Tibial artery (tissue), 4 donors: ENCODE results near the gene HDAC4.

Source experiments
- DNase-seq, 2 donors: peaks; one replicate each; pipeline ENCODE4 v3.0.0-alpha.2; 2019
- H3K27ac ChIP-seq, 2 donors: fragments of 200-600 bp; sonication (generic) in 1 of 2; 1 replicate in 1 of 2; 2 replicates in 1 of 2; pipeline ENCODE4 v1.5.1; 2018 to 2019; ENCODE audit warnings: mild to moderate bottlenecking in 1 of 2
- H3K27me3 ChIP-seq, 2 donors: fragments of 200-600 bp; sonication (generic) in 1 of 2; one replicate each; pipeline versions ENCODE4 v1.5.1 to v1.6.0; 2016 to 2019
- H3K36me3 ChIP-seq, 3 donors: fragments of 200-600 bp; sonication (generic) in 2 of 3; one replicate each; pipeline ENCODE4 v1.5.1; 2016 to 2019; ENCODE audit warnings: mild to moderate bottlenecking in 2 of 3
- H3K4me1 ChIP-seq, 4 donors: fragments of 200-600 bp; sonication (generic) in 2 of 4; 1 replicate in 3 of 4; 2 replicates in 1 of 4; pipeline ENCODE4 v1.5.1; 2016 to 2019
- H3K4me3 ChIP-seq, 2 donors: fragments of 200-600 bp; sonication (generic) in 1 of 2; 1 replicate in 1 of 2; 2 replicates in 1 of 2; pipeline ENCODE4 v1.5.1; 2018 to 2019; ENCODE audit warnings: mild to moderate bottlenecking in 2 of 2
- H3K9me3 ChIP-seq, 3 donors: fragments of 200-600 bp; sonication (generic) in 1 of 3; one replicate each; pipeline ENCODE4 v1.5.1; 2016 to 2019
- CTCF ChIP-seq, 2 experiments: fragments of 200-600 bp in 1 of 2; fragments of 450-650 bp in 1 of 2; IDR thresholded peaks; one replicate each; pipeline ENCODE4 v1.5.1; 2017 to 2019; ENCODE audit warnings: antibody characterized with exemption in 2 of 2, mild to moderate bottlenecking in 1 of 2, moderate library complexity in 1 of 2
- intact Hi-C: fragments of 100-400 bp; cut with DNase I; formaldehyde crosslinking; loops from one replicate; pipeline ENCODE4 v1.15.0; 2023; ENCODE audit warnings: low total_unique reads

HDAC4 gene

DNA sequence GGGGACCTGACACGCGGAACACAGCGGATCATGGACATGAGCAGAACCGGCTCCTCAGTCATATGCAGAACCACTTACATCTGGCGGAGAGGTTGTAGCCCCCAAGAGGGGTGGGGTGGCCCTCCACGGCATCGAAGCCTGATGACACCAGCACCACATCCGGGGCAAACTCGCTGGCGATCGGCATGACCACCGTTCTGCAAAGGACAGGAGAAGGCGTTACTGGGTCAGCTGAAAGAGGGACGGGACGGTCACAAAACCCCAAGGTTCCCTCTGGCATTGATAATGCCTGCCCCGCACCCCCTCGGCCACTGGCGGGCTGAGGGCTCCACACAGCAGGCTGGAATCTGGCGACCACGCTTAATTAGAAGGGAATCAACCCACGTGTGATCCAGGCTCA lies 332.4 kb downstream of the HDAC4 start:
- Histone ChIP-seq H3K36me3 (peaks cover 38 to 89% (median 69%) of the 10 kb centered on the region in 3 donors), H3K4me3 (no peak overlapping the region), H3K9me3 (no peaks in the 10 kb centered on the region), H3K27ac (no peak overlapping the region), H3K27me3 (no peaks in the 10 kb centered on the region), H3K4me1 (no peaks in the 10 kb centered on the region)
- TF ChIP-seq CTCF (IDR thresholded peaks at IDR 0.05) = no peak
- no peak for DNase-seq
- intact Hi-C loops = no loop called here

DNA sequence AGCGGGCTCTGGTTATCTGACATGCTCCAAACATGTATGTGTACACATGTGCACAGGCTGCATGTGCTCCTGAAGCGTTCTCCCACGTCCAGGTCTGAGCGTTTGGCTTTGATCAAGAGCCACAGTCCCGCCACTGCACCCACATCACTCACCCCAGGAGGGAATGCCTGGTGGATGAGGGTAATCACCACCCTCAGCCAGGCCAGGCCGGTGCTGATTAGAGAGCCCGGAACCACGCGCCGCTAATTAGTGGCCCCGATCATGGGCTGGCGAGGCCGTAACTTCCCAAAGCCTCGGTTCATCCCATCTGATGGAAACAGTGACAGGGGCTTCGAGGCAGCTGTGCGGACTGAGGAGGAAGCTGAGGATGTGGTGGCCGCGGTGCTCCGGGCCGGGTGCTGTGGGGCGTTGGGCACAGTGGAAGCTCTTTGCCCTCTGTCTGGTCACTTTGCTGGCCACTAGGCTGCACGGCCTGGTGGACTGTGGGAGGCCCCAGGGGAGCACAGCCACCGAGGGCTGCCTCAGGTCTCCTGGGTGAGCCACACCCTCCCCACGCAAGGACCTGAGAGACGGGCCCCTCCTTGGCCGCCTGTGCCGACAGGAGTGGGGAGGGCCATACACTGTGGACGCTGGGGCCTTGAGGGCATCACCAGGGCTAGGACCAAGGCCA lies 333.5 kb downstream of the HDAC4 start:
- peaks cover 38 to 88% (median 63%) of the 10 kb centered on the region in 3 donors for H3K36me3 ChIP-seq

DNA sequence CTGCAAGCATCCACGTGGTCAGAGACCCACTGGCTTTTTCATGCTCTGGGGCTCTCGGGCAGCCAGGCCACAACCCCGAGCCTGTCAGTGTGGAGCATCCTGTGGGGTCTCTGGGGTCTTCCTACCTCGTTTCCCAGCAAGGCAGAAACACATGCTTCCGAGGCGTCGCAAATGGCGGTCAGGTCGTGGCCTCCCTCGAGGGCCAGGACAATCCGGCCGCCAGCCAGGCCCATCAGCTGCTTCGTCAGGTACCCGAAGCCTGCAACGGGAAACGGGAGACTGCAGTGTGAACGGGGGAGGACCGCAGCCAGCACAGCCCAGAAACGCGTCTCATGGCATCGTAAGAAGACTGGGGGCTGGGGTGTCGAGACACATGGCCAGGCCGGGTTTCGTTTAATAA lies 334.2 kb downstream of the HDAC4 start:
- no peaks in the 10 kb centered on the region for H3K4me1 ChIP-seq
- H3K36me3 ChIP-seq = peaks cover 30 to 89% (median 60%) of the 10 kb centered on the region in 3 donors
- TF ChIP-seq CTCF (IDR thresholded peaks at IDR 0.05) = no peak
- H3K27me3 ChIP-seq = no peaks in the 10 kb centered on the region
- intact Hi-C loops = no loop called here
- DNase-seq = no peak
- no peak overlapping the region for H3K27ac ChIP-seq
- H3K4me3 ChIP-seq = no peak overlapping the region
- H3K9me3 ChIP-seq = no peaks in the 10 kb centered on the region

More for the DNA sequence above, 333.5 kb downstream of the HDAC4 start:
- TF ChIP-seq CTCF (IDR thresholded peaks at IDR 0.05) = no peak
- Histone ChIP-seq H3K27me3 (no peaks in the 10 kb centered on the region), H3K4me1 (no peaks in the 10 kb centered on the region), H3K9me3 (no peaks in the 10 kb centered on the region), H3K4me3 (no peak overlapping the region), H3K27ac (no peak overlapping the region)
- DNase-seq = no peak
- intact Hi-C loops = no loop called here

DNA sequence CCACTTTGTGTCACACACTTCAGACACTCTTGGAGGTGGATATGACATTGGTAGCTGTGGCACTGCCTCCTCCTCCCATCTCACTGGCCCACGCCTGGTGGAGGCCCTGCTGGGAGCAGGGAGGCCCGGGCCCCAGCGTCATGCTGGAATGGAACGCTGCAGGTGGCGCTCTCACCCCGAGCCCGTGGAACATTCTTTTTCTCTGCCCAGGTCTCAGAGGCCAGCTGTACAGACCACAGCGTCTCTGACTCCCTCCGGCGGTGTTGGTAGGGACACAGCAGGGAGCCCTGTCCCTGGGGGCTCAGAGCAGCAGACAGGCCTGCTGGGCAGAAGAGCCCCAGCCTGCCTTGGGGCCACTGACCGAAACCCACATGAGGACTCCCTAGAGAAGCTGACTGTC lies 334.9 kb downstream of the HDAC4 start:
- TF ChIP-seq CTCF (IDR thresholded peaks at IDR 0.05) = no peak
- H3K4me1 ChIP-seq = no peaks in the 10 kb centered on the region
- intact Hi-C loops = no loop called here
- no peaks in the 10 kb centered on the region for H3K9me3 ChIP-seq
- no peak overlapping the region for H3K4me3 ChIP-seq
- DNase-seq = no peak
- H3K27me3 ChIP-seq = no peaks in the 10 kb centered on the region
- H3K27ac ChIP-seq = no peak overlapping the region
- peaks cover 25 to 89% (median 59%) of the 10 kb centered on the region in 3 donors for H3K36me3 ChIP-seq

DNA sequence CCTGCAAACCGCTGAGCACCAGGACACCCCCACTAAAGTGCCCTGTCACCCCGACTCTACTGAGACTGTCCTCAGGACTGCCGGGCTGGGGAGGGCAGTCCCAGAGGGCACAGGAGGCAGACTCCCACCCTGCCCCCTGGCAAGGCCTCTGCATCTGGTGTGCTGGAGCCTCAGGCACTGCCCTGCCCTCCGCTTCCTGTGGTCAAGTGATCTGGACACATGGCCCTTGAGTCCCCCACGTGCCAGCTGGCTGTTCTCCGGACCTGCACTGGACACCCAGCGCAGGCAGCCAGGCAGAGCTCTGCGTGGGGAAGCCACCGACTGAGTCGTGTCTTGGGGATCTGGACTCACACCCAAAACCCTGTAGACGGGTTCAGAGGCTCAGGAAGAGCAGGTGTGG lies 335.3 kb downstream of the HDAC4 start:
- Histone ChIP-seq H3K27ac (no peak overlapping the region), H3K27me3 (no peaks in the 10 kb centered on the region), H3K4me3 (no peak overlapping the region), H3K9me3 (no peaks in the 10 kb centered on the region), H3K36me3 (peaks cover 21 to 92% (median 62%) of the 10 kb centered on the region in 3 donors), H3K4me1 (no peaks in the 10 kb centered on the region)
- TF ChIP-seq CTCF (IDR thresholded peaks at IDR 0.05) = no peak
- DNase-seq = no peak
- intact Hi-C loops = no loop called here
